ENCODE results near the gene MRPL54. TPM values are rescaled to one million over a fixed set of nuclear protein-coding genes. Genes with fewer than 3 reads are reported as not detected.

Gene MRPL54
- total RNA-seq, 2 experiments from 2014 or later = 66.6 to 88.7 TPM

- Histone ChIP-seq H3K9me3 (ENCODE audit: low read length) (no peaks in the 10 kb centered on the region), H2AFZ (ENCODE audit: low read length) (no peak overlapping the region), H3K4me3 (ENCODE audit: low read depth, low read length, poor library complexity, severe bottlenecking) (no peak overlapping the region), H3K79me2 (ENCODE audit: insufficient read depth, low read depth, low read length) (no peaks in the 10 kb centered on the region), H4K20me1 (ENCODE audit: insufficient read depth, low read length) (no peaks in the 10 kb centered on the region), H3K27ac (ENCODE audit: low read depth, low read length, poor library complexity, severe bottlenecking) (no peak overlapping the region), H3K9me2 (ENCODE audit: insufficient read depth, low read length) (no peaks in the 10 kb centered on the region), H3K4me1 (ENCODE audit: insufficient read depth, low read length, poor library complexity, severe bottlenecking) (no peaks in the 10 kb centered on the region), H3K36me3 (ENCODE audit: insufficient read depth, low read length) (no peaks in the 10 kb centered on the region), H3K4me2 (ENCODE audit: low read length) (no peak overlapping the region)
- intact Hi-C loops (cut with micrococcal nuclease; ENCODE audit: unreplicated experiment) = no loop called here
- ChIA-PET CTCF (ENCODE audit: unreplicated experiment) (no interaction called here), POLR2A (no interaction called here)
- no peak for DNase-seq (ENCODE audit: low spot score)
- TF ChIP-seq EZH2phosphoT487 (IDR thresholded peaks at IDR 0.05; ENCODE audit: borderline replicate concordance, low read depth, low read length) = no peak
- no peak for TF ChIP-seq CTCF (conservative IDR thresholded peaks at IDR 0.05; ENCODE audit: low read length)
- BruUV-seq (replicated peaks) = no TSS peak
Measured at GRCh38 chr19:3734310-3734600, 28.2 kb upstream of the MRPL54 start.

- TF ChIP-seq EZH2phosphoT487 (IDR thresholded peaks at IDR 0.05; ENCODE audit: borderline replicate concordance, low read depth, low read length) (no peak), CTCF (conservative IDR thresholded peaks at IDR 0.05; ENCODE audit: low read length) (no peak)
- H3K9me3 ChIP-seq (ENCODE audit: low read length) = no peaks in the 10 kb centered on the region
- no peaks in the 10 kb centered on the region for H3K9me2 ChIP-seq (ENCODE audit: insufficient read depth, low read length)
- no peaks in the 10 kb centered on the region for H4K20me1 ChIP-seq (ENCODE audit: insufficient read depth, low read length)
- intact Hi-C loops (cut with micrococcal nuclease; ENCODE audit: unreplicated experiment) = no loop called here
- H2AFZ ChIP-seq (ENCODE audit: low read length) = no peak overlapping the region
- H3K36me3 ChIP-seq (ENCODE audit: insufficient read depth, low read length) = no peaks in the 10 kb centered on the region
- H3K4me1 ChIP-seq (ENCODE audit: insufficient read depth, low read length, poor library complexity, severe bottlenecking) = no peaks in the 10 kb centered on the region
- no TSS peak for BruUV-seq (replicated peaks)
- POLR2A ChIA-PET = no interaction called here
- H3K4me3 ChIP-seq (ENCODE audit: low read depth, low read length, poor library complexity, severe bottlenecking) = no peak overlapping the region
- no peak overlapping the region for H3K27ac ChIP-seq (ENCODE audit: low read depth, low read length, poor library complexity, severe bottlenecking)
- CTCF ChIA-PET (ENCODE audit: unreplicated experiment) = no interaction called here
- no peak for DNase-seq (ENCODE audit: low spot score)
- H3K4me2 ChIP-seq (ENCODE audit: low read length) = no peak overlapping the region
- H3K79me2 ChIP-seq (ENCODE audit: insufficient read depth, low read depth, low read length) = no peaks in the 10 kb centered on the region
Measured at GRCh38 chr19:3736106-3736724, 26.3 kb upstream of the MRPL54 start.

- BruUV-seq (replicated peaks) = no TSS peak
- DNase-seq (ENCODE audit: low spot score) = no peak
- Histone ChIP-seq H3K9me3 (ENCODE audit: low read length) (no peaks in the 10 kb centered on the region), H3K4me3 (ENCODE audit: low read depth, low read length, poor library complexity, severe bottlenecking) (no peak overlapping the region), H2AFZ (ENCODE audit: low read length) (no peak overlapping the region), H3K9me2 (ENCODE audit: insufficient read depth, low read length) (no peaks in the 10 kb centered on the region), H3K4me1 (ENCODE audit: insufficient read depth, low read length, poor library complexity, severe bottlenecking) (no peaks in the 10 kb centered on the region), H3K36me3 (ENCODE audit: insufficient read depth, low read length) (no peaks in the 10 kb centered on the region), H3K4me2 (ENCODE audit: low read length) (no peak overlapping the region), H3K79me2 (ENCODE audit: insufficient read depth, low read depth, low read length) (no peaks in the 10 kb centered on the region), H4K20me1 (ENCODE audit: insufficient read depth, low read length) (no peaks in the 10 kb centered on the region), H3K27ac (ENCODE audit: low read depth, low read length, poor library complexity, severe bottlenecking) (no peak overlapping the region)
- intact Hi-C loops (cut with micrococcal nuclease; ENCODE audit: unreplicated experiment) = no loop called here
- TF ChIP-seq CTCF (conservative IDR thresholded peaks at IDR 0.05; ENCODE audit: low read length) (no peak), EZH2phosphoT487 (IDR thresholded peaks at IDR 0.05; ENCODE audit: borderline replicate concordance, low read depth, low read length) (no peak)
- POLR2A ChIA-PET = no interaction called here
- CTCF ChIA-PET (ENCODE audit: unreplicated experiment) = interaction anchor here (0.5 kb wide), 1 partner anchor 11 kb away, joined by 3 read pairs; no protein-coding TSS in a partner anchor
Measured at GRCh38 chr19:3737487-3738205, 24.8 kb upstream of the MRPL54 start.
